GM19438 (cell line): ENCODE data around the gene PCDHGA3.
A peak's percentile ranks its signal among the peaks of the same experiment; 100 is the strongest.
"Not testable (repeated sequence)": the region's sequence is repeated elsewhere in the genome, so short reads cannot be mapped to it uniquely, and the experiment has no call there.

Experiments used
- ATAC-seq: cut with Tn5 transposase; IDR thresholded peaks from one replicate; pipeline ENCODE4 v1.9.1; 2021; ENCODE audit warnings: low read depth; ENCODE audit not compliant: unreplicated experiment

The PCDHGA3 gene

GRCh38 chr5:141375444-141376155, 32.0 kb downstream of the PCDHGA3 start:
- not testable (repeated sequence) for ATAC-seq

GRCh38 chr5:141382469-141383294, 39.1 kb downstream of the PCDHGA3 start, which contains the start of gene PCDHGA7:
PCDHGA7 (plus strand) TSS chr5:141382742; CDS start chr5:141382900, 158 bp downstream.
- ATAC-seq: peak; percentile 60

- no peak for ATAC-seq
Measured at GRCh38 chr5:141383345-141383744, 39.7 kb downstream of the PCDHGA3 start.

- no peak for ATAC-seq
Measured at GRCh38 chr5:141384471-141385267, 41.0 kb downstream of the PCDHGA3 start.

DNA sequence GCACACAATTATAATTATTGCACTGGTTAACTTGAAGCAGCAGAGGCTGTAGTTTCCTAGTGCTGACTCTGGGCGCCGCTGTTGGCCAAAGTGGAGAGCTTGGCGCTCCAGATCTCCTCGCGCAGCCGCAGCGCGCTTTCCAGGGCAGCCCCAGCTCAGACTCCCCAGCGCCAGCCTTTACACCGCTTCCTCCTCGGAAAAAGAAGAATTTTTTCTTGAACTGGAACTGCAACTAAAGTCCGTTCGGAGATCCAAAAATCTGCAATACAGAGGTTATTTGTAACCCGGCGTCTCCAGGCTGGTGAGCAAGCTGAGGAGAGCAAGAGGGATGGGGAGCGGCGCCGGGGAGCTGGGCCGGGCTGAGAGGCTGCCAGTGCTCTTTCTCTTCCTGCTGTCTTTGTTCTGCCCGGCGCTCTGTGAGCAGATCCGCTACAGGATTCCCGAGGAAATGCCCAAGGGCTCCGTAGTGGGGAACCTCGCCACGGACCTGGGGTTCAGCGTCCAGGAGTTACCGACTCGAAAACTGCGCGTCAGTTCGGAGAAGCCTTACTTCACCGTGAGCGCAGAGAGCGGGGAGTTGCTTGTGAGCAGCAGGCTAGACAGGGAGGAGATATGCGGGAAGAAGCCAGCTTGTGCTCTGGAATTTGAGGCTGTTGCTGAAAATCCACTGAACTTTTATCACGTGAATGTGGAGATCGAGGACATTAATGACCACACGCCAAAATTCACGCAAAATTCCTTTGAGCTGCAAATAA, 44.1 kb downstream of the PCDHGA3 start, which contains the start of gene PCDHGB4:
TSS of gene PCDHGB4 (plus strand) at position 142 of the 755 bp plus-strand sequence. CDS start at position 329, 187 bp downstream.
- peak; percentile 89 for ATAC-seq

GRCh38 chr5:141388661-141389060, 45.0 kb downstream of the PCDHGA3 start:
- no peak for ATAC-seq

DNA sequence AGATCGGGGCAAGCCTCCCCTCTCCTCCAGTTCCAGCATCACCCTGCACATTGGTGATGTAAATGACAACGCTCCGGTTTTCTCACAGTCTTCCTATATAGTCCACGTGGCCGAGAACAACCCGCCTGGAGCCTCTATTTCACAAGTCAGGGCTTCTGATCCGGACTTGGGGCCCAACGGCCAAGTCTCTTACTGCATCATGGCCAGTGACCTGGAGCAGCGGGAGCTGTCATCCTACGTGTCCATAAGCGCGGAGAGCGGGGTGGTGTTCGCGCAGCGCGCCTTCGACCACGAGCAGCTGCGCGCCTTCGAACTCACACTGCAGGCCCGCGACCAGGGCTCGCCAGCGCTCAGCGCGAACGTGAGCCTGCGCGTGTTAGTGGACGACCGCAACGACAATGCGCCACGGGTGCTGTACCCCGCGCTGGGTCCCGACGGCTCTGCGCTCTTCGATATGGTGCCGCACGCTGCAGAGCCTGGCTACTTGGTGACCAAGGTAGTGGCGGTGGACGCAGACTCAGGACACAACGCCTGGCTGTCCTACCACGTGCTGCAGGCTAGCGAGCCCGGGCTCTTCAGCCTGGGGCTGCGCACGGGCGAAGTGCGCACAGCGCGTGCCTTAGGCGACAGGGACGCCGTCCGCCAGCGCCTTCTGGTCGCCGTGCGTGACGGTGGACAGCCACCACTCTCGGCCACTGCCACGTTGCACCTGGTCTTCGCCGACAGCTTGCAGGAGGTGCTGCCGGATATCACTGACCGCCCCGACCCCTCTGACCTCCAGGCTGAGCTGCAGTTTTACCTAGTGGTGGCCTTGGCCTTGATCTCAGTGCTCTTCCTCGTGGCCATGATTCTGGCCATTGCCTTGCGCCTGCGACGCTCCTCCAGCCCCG, 45.8 kb downstream of the PCDHGA3 start:
- no peak for ATAC-seq

DNA sequence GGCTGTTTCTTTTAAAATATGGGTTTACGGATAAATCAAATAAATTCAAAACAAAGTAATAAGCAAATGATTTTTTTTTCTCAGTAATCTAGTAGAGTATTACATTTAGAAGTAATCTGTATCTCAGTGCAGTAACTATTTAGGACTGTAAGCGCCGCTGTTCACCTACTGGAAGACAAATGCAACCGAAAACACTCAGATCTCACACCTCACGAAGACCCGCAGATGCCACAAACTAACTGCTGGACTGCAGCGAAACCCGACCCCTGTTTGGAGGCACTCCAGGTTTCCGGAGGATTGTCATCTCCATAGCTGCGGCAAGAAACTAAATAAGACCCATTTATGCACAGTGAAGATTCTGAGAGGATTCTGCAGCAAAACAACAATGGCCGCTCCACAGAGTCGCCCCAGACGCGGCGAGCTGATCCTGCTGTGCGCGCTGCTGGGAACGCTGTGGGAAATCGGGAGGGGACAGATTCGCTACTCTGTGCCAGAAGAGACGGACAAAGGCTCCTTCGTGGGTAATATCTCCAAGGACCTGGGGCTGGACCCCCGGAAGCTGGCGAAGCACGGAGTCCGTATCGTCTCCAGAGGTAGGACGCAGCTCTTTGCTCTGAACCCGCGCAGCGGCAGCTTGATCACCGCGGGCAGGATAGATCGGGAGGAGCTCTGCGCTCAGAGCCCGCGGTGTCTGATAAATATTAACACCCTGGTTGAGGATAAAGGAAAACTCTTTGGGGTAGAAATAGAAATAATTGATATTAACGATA, 49.0 kb downstream of the PCDHGA3 start, which contains the start of gene PCDHGA8:
TSS of gene PCDHGA8 (plus strand) at position 205 of the 770 bp plus-strand sequence. CDS start at position 386, 181 bp downstream.
- no peak for ATAC-seq

GRCh38 chr5:141393267-141393666, 49.6 kb downstream of the PCDHGA3 start:
- no peak for ATAC-seq

- ATAC-seq: not testable (repeated sequence)
Measured at GRCh38 chr5:141394401-141395187, 51.0 kb downstream of the PCDHGA3 start.
